HFF-Myc (cell line): ENCODE results near the gene PHF20.
A peak's percentile ranks its signal among the peaks of the same experiment; 100 is the strongest.
"Not testable (repeated sequence)": the region's sequence is repeated elsewhere in the genome, so short reads cannot be mapped to it uniquely, and the experiment has no call there.

Source experiments
- DNase-seq: peaks from one replicate; pipeline ENCODE4 v3.0.0-alpha.2; 2011; ENCODE audit warnings: low read depth; ENCODE audit errors: extremely low read depth
- H3K4me3 ChIP-seq: replicated peaks from 2 replicates; pipeline ENCODE4 v1.5.1; 2011; ENCODE audit warnings: low read depth, mild to moderate bottlenecking, control low read depth, low read length
- CTCF ChIP-seq: IDR thresholded peaks from 2 replicates; pipeline ENCODE4 v1.5.1; 2012; ENCODE audit warnings: mild to moderate bottlenecking, low read depth, low read length, control low read depth; ENCODE audit errors: missing control alignments

Gene PHF20

GRCh38 chr20:35878113-35878625 is 106.4 kb downstream of the PHF20 start:
- H3K4me3 ChIP-seq = no peak overlapping the region
- DNase-seq = no peak
- no peak for TF ChIP-seq CTCF

DNA sequence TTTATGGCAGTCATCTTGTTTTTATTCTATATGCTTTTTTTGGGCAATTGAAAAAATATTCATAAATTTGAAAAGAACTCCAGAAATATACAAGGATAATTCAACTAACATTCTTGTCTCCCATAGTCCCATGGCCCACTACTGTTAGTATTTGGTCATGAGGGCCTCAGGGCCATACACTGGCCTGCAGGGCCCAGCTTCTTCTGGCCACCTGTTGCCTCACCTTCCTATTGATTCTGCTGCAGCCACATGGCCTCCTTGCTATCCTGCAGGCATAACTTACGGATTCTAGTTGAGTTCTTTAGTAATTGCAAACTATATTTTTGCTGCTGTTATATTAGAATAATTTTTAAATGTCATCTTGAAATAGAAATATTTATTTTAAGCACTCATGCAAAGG is 109.9 kb downstream of the PHF20 start:
- no peak overlapping the region for H3K4me3 ChIP-seq
- TF ChIP-seq CTCF = no peak
- no peak for DNase-seq

DNA sequence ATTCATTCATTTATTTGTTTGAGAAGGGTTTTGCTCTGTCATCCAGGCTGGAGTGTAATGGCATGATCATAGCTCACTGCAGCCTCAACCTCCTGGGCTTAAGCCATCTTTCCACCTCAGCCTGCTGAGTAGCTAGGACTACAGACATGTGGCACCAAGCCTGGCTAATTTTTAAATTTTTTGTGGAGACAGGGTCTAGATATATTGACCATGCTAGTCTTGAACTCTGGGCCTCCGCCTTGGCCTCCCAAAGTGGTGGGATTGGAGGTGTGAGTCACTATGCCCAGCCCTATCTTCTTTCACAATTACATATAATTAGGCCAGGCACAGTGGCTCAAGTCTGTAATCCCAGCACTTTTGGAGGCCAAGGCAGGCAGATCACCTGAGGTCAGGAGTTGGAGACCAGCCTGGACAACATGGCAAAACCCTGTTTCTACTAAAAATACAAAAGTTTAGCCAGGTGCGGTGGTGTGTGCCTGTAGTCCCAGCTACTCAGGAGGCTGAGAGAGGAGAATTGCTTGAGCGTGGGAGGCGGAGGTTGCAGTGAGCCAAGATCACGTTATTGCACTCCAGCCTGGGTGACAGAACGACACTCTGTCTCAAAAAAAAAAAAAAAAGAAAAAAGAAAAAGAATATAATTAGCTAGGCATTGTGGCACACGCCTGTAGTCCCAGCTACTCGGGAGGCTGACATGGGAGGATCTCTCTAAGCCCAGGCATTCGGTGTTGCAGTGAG is 110.8 kb downstream of the PHF20 start:
- not testable (repeated sequence) for DNase-seq, H3K4me3 ChIP-seq

DNA sequence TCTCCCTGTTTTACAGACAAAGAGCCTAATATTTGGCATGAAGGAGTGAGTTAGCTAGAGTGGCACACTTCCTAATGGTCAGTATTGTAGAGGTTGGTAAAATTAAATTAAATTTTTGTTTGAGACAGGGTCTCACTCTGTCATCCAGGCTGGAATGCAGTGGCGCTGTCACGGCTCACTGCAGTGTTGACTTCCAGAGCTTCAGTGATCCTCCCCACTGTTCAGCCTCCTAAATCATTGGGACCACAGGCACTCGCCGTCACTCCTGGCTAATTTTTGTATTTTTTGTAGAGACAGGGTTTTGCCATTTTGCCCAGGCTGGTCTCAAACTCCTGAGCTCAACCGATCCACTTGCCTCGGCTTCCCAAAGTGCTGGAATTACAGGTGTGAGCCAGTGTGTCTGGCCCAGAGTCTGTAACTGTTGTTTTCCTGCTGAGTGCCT is 111.5 kb downstream of the PHF20 start:
- no peak for TF ChIP-seq CTCF

DNA sequence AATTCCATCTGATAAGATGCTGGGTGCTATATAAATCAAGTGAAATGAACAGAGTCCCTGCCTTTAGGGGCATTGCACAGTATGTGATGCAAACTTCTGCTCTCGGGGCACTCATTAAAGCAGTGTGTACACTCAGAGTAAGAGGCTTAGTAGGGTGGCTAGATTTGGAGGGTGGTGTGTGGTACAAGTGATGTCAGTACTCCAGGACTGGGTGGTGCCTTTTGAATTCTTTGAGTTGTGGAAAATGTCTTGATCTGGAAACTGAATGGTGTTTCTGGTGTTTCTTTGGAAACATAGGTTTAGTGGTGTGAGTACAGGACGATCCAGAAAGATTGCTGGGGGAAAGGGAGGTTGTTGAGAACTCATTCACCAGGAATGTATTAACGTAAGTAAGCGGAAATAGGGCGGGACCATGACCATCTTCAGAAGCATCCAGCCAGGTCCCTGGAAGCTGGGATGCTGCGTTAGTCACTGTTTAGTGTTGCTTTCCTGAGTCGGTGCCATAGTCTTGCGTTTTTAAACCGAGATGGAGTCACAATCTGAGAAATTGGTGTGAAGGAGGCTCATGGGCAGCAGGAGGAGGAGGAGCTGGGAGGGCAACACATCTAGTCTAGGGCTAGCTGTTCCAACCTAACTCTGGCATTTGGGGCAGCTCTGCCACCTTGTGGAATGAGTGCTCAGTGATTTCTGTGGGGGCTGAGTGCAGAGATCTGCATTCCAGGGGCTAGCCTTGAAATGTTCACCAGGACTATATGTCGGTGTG is 112.1 kb downstream of the PHF20 start:
- DNase-seq = peak; percentile 96
- H3K4me3 ChIP-seq = peak overlapping the region; percentile 9
- TF ChIP-seq CTCF = peak; percentile 71

More for the DNA sequence above, 111.5 kb downstream of the PHF20 start:
- peak overlapping the region; percentile 9; the same call in 1 of the 2 replicates for H3K4me3 ChIP-seq
- no peak for DNase-seq

GRCh38 chr20:35884541-35884865 is 112.7 kb downstream of the PHF20 start:
- peak overlapping the region; percentile 9; the same call in 1 of the 2 replicates for H3K4me3 ChIP-seq
- no peak for DNase-seq
- TF ChIP-seq CTCF = no peak

DNA sequence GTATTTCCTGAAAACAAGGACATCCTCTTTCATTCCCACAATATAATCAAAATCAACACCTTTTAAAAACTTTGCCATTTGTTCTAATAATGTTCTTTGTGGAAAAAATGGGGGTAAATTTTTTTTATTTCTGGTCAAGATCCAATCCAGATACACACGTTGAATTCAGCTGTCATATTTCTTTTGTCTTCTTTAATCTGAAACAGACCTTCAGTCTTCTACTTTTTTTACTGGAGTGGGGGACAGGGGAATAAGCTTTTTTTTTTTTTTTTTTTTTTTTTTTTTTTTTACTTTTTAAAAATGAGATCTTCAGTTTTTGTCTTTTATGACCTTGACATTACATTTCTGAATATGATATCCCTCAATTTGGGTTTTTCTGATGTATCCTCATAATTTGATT is 113.4 kb downstream of the PHF20 start:
- H3K4me3 ChIP-seq = no peak overlapping the region
- no peak for TF ChIP-seq CTCF
- no peak for DNase-seq
